ENCODE measurements around the gene BFAR. TPM values are rescaled to one million over a fixed set of nuclear protein-coding genes. Genes with fewer than 3 reads are reported as not detected.
A peak's percentile ranks its signal among the peaks of the same experiment; 100 is the strongest.

BFAR gene
- total RNA-seq (2021): 90.9 and 91.7 TPM in 2 replicates
- long read RNA-seq, transcript BFAR-201 (8 exons, 3,039 nt): major isoform, 424 of 644 reads
- long read RNA-seq, transcript BFAR-207 (6 exons, 1,662 nt): minor isoform, 41 of 644 reads
- long read RNA-seq, transcript BFAR-203 (4 exons, 1,414 nt): minor isoform, 45 of 644 reads
- long read RNA-seq, partial matches to known transcripts: 22 of 644 reads
- long read RNA-seq, other reads (novel, unspliced or antisense): 107 of 644 reads

- Histone ChIP-seq H3K4me1 (ENCODE audit: insufficient read depth, low read length) (peaks cover 5% of the 10 kb centered on the region; the same call in 1 of the 2 replicates), H2BK15ac (ENCODE audit: low read depth, low read length) (peak within 1 kb of the TSS; percentile 13; the same call in 1 of the 2 replicates), H2AFZ (ENCODE audit: low read length) (no peak within 1 kb of the TSS), H4K8ac (replicated peaks; ENCODE audit: insufficient read length, low read depth, low read length) (no peak within 1 kb of the TSS), H3K18ac (ENCODE audit: insufficient read length, low read depth, low read length) (peak within 1 kb of the TSS; percentile 61), H3K79me1 (ENCODE audit: insufficient read depth, low read depth, low read length, poor library complexity, severe bottlenecking) (peaks cover 7% of the 10 kb centered on the region), H3K14ac (ENCODE audit: insufficient read depth, low read length) (peak within 1 kb of the TSS; percentile 92), H3K9ac (ENCODE audit: extremely low read depth, insufficient read length, low read length) (peak within 1 kb of the TSS; percentile 84), H4K91ac (ENCODE audit: insufficient read length, low read depth, low read length) (no peak within 1 kb of the TSS), H3K27ac (ENCODE audit: insufficient read length, low read depth, low read length) (no peak within 1 kb of the TSS), H3K4me2 (ENCODE audit: insufficient read depth, insufficient read length, low read length) (peak within 1 kb of the TSS; percentile 86), H4K20me1 (ENCODE audit: control insufficient read depth, insufficient read depth, insufficient read length) (no peaks in the 10 kb centered on the region), H4K5ac (ENCODE audit: insufficient read length, low read depth, low read length) (no peak within 1 kb of the TSS), H3T11ph (ENCODE audit: low read length) (no peak within 1 kb of the TSS), H2BK20ac (ENCODE audit: low read depth, low read length, poor library complexity, severe bottlenecking) (no peak within 1 kb of the TSS), H3K9me3 (ENCODE audit: control insufficient read depth, low read depth, low read length) (no peaks in the 10 kb centered on the region), H3K27me3 (ENCODE audit: insufficient read depth, low read length) (no peaks in the 10 kb centered on the region), H3K23me2 (ENCODE audit: insufficient read length, low read depth, low read length, poor library complexity, severe bottlenecking) (peaks cover 17% of the 10 kb centered on the region), H3K79me2 (ENCODE audit: insufficient read depth, low read length) (peaks cover 15% of the 10 kb centered on the region; the same call in 1 of the 2 replicates), H3K4ac (ENCODE audit: low read depth, low read length) (peak within 1 kb of the TSS; percentile 88; the same call in 1 of the 2 replicates), H3K56ac (ENCODE audit: insufficient read length, low read depth, low read length) (no peak within 1 kb of the TSS), H2BK5ac (ENCODE audit: insufficient read length, low read length) (no peak within 1 kb of the TSS), H2BK120ac (ENCODE audit: low read depth, low read length, poor library complexity, severe bottlenecking) (no peak within 1 kb of the TSS), H2BK12ac (ENCODE audit: insufficient read length, low read depth, low read length) (no peak within 1 kb of the TSS), H2AK5ac (ENCODE audit: insufficient read length, low read length) (no peak within 1 kb of the TSS), H3K23ac (ENCODE audit: insufficient read length, low read depth, low read length) (no peak within 1 kb of the TSS)
- WGBS (ENCODE audit: extremely low coverage, insufficient read length, low lambda C conversion rate): no CpG with 5 or more reads among the region's 69 CpGs
- peaks cover 10 to 20% (median 14%) of the 10 kb centered on the region in 3 experiments; a peak in 6 of 7 replicates for H3K36me3 Mint-ChIP-seq (ENCODE audit: insufficient read depth in 1 of 3, low read depth in 3 of 3)
- no peak for TF ChIP-seq CTCF (conservative IDR thresholded peaks at IDR 0.05)
- no peaks in the 10 kb centered on the region for H3K27me3 Mint-ChIP-seq (ENCODE audit: low read depth)
- H3K9me3 Mint-ChIP-seq: no peaks in the 10 kb centered on the region
- peak; percentile 99 for DNase-seq
- H3K4me3 Mint-ChIP-seq: peak within 1 kb of the TSS; percentile 100
- H3K4me1 Mint-ChIP-seq: peaks cover 47 to 58% of the 10 kb centered on the region in 2 experiments
- peak within 1 kb of the TSS; percentile 98 to 99 (median 99) for H3K27ac Mint-ChIP-seq
Observed at GRCh38 chr16:14632693-14633569, at the start of gene BFAR. TSS of gene BFAR (plus strand) at chr16:14632951. CDS start at chr16:14644347, 11,396 bp downstream.
